T-helper 17 cell (primary cell): Measurements from ENCODE around the gene DPEP3. TPM values are rescaled to one million over a fixed set of nuclear protein-coding genes. Genes with fewer than 3 reads are reported as not detected.
A peak's percentile ranks its signal among the peaks of the same experiment; 100 is the strongest.

ENCODE experiments used
- ATAC-seq: fragments of 150-1000 bp; cut with Tn5 transposase; 2 replicates; pipeline ENCODE4 v1.10.0; 2021; ENCODE audit warnings: mild to moderate bottlenecking, moderate library complexity
- DNase-seq, 3 donors: peaks; one replicate each; pipeline versions ENCODE4 v3.0.0 to v3.0.0-alpha.2; 2020 to 2021
- H3K9me3 ChIP-seq: one replicate; pipeline ENCODE4 v1.7.0; 2013; ENCODE audit warnings: low read length, mild to moderate bottlenecking; ENCODE audit not compliant: control insufficient read depth, poor library complexity, severe bottlenecking
- H3K27ac Mint-ChIP-seq: one replicate; pipeline ENCODE4 v1.8.0; 2022; ENCODE audit warnings: mild to moderate bottlenecking, moderate library complexity, mixed read lengths
- H3K27me3 Mint-ChIP-seq: one replicate; pipeline ENCODE4 v1.8.0; 2022; ENCODE audit warnings: mixed read lengths
- H3K36me3 Mint-ChIP-seq: one replicate; pipeline ENCODE4 v1.8.0; 2022; ENCODE audit warnings: low read depth, mixed read lengths
- H3K4me1 Mint-ChIP-seq: one replicate; pipeline ENCODE4 v1.8.0; 2022; ENCODE audit warnings: mild to moderate bottlenecking, mixed read lengths
- H3K4me3 Mint-ChIP-seq: one replicate; pipeline ENCODE4 v1.8.0; 2022; ENCODE audit warnings: mild to moderate bottlenecking, moderate library complexity, mixed read lengths
- total RNA-seq, 4 donors: library from RNA in 2 of 4; stranded (reverse) in 2 of 4; gene quantifications; one replicate each; pipeline ENCODE4 v1.2.3 and lab custom pipeline; 2022 to 2026

DPEP3 gene
- total RNA-seq, 2 donors from 2014 or later: 0.22 to 0.68 TPM

DNA sequence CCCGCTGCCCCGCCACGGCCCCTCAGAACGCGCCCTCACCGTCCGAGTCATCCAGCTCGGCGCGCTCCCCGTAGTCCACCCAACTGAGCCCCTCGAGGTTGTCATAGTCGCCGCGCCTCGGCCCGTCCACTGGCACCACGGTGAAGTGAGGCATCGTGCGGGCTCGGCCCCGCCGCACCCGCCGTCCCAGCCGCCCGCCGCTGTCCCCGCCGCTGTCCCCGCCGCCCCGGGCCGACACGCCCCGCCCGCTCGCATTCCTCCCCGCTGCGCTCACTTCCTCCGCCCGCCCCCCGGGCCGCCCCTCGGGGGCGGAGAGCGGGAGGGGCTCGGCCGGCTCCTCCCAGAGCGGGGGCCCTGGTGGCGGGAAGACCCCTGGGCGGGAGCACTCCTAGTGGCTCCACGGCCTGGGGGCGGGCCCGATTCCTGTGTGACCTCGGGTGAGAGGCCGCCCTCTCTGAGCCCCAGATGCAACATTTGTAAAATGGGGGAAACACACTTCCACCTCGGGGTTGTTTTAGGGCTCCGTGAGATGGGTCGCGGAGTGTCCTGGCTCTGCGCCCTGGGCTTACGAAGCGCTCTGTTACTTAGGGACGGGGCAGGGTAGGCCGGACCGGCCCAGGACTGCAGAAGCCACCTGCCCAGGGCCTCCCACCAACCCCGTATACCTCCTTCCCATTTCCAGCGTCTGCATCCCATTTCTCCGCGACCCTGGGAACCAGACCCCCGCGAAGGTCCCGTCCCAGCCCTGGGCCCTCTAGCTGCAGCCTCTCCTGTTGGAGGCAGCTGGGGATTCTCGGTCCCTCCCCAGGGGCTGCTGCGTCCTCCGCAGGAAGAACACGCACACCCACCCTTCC, 11.7 kb downstream of the DPEP3 start, which contains the start of gene SLC12A4:
SLC12A4 (minus strand) TSS at position 238 of the 854 bp plus-strand sequence; CDS start at position 154, 84 bp downstream.
- no peaks in the 10 kb centered on the region for H3K36me3 Mint-ChIP-seq
- peak; percentile 91 for ATAC-seq
- H3K27me3 Mint-ChIP-seq: no peaks in the 10 kb centered on the region
- H3K27ac Mint-ChIP-seq: peak within 1 kb of the TSS; percentile 92
- peaks cover 17% of the 10 kb centered on the region for H3K4me1 Mint-ChIP-seq
- no peaks in the 10 kb centered on the region for H3K9me3 ChIP-seq
- DNase-seq: peak; percentile 78 to 87 (median 87)
- H3K4me3 Mint-ChIP-seq: peak within 1 kb of the TSS; percentile 98

- no peaks in the 10 kb centered on the region for H3K9me3 ChIP-seq
- H3K27ac Mint-ChIP-seq: peak overlapping the region; percentile 92
- DNase-seq (peak in 2 of 3 donors; percentile 18 to 35), ATAC-seq (peak; percentile 16)
- no peaks in the 10 kb centered on the region for H3K27me3 Mint-ChIP-seq
- H3K4me1 Mint-ChIP-seq: peaks cover 18% of the 10 kb centered on the region
- no peaks in the 10 kb centered on the region for H3K36me3 Mint-ChIP-seq
- H3K4me3 Mint-ChIP-seq: peak overlapping the region; percentile 98
These were observed 12.3 kb downstream of the DPEP3 start for GRCh38 chr16:67967958-67968399.

DNA sequence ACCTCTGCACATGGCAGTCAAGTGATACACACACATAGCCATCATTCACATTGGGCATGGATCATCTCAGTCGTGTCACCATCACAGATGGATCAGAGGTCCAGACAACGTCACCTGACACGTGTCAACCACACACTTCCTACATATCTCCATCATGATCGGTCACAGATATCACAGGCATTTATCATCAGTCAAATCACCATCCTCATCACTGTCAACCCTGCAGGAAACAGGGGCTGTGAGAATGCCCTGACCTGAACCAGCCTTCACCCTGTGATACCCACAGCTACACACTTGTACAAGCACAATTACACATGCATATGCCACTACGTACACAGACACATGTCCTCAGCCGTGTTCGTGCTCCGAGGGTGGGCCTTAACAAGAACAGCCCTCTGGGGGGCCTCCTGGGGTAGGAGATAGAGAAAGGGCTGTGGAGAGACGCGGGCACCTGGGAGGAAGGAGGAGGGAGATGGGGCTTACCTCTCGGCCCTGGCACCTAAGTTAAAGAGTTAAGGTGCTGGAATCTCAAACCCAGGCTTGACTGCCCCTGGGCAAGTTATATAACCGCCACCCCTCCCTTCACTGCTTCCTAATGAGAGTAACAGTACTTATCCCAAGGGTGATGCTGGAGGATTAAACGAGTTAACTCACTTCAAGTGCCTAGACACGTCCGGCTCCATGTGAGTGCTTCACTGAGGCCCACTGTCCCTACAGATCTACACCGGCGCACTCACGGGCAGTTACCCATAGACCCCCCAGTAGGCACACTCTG, 12.9 kb downstream of the DPEP3 start:
- Mint-ChIP-seq H3K4me1 (peaks cover 20% of the 10 kb centered on the region), H3K36me3 (no peaks in the 10 kb centered on the region), H3K27ac (peak overlapping the region; percentile 92), H3K27me3 (no peaks in the 10 kb centered on the region), H3K4me3 (peak overlapping the region; percentile 98)
- H3K9me3 ChIP-seq: no peaks in the 10 kb centered on the region
- ATAC-seq: no peak
- no peak for DNase-seq

DNA sequence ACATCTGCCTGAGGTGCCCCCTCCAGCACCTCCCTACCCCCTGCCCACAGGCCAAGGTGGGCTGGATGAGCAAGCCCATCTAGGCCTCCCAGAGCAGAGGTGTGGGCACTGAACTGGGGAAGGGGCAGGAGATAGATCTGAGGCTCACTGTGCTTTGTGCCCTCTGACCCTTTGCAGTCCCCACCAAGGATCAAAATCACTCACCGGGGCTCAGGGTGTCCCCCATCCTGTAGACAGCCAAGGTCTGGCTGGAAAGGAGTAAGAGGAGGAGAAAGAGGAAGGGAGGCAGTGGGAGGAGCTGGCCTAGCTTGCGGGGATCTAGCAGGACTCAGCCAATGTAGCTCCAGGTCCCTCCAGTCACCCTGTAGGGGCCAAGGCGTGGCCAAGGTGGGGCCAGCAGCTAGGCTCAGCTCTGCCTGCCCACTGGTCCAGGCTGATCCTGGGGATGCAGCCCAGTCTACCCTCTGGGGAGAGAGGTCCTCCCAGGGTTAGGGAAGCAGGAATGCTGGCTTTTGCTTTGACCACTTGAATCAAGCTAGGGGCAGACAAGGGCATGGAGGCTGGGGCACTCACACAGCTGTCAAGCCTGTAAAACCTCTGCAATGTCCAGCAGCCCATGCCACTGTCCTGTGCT, 13.6 kb downstream of the DPEP3 start:
- H3K4me1 Mint-ChIP-seq: peaks cover 20% of the 10 kb centered on the region
- H3K27me3 Mint-ChIP-seq: no peaks in the 10 kb centered on the region
- H3K36me3 Mint-ChIP-seq: no peaks in the 10 kb centered on the region
- peak overlapping the region; percentile 98 for H3K4me3 Mint-ChIP-seq
- DNase-seq: no peak
- no peak for ATAC-seq
- no peaks in the 10 kb centered on the region for H3K9me3 ChIP-seq
- peak overlapping the region; percentile 92 for H3K27ac Mint-ChIP-seq

DNA sequence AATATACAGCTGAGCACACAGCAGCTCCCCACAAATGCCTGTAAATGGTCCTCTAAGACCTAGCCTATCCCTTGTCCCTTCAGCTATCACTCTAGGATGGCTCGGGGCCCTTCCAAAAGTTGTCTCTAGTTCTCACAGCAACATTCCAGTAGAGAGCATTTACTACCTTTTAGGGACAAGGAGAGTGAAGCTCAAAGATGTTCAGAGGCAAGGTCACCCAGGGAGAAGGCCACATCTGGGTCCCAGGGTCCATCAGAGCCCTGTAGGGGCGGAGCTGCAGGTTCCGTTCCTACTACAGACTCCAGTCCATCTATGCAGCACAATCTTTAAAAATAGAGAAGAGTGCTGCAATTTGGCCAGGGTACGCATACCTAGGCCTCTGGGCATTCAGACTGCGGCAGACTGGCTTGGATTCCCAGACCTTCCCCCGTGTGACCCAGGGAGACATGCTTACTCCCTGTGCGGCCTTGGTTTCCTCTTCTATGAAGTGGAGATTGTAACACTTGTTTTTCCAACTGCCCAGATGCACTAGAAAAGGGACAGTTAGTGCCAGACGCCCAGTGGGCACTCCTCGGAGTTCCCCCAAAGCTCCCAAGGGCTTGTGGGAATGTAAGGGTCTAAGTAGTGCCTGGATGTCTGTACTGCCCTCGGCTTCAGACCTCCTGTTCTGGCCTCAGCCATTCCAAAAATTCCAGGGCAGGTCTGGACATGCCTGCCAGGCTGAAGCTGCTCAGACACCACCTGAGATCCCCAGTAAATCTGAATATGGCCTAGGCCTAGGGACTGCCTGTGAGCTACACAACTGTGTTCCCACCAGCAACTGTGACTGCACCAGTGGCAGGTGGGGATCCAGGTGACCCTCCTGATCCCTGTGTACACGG, 14.4 kb downstream of the DPEP3 start:
- DNase-seq: no peak
- Mint-ChIP-seq H3K36me3 (no peaks in the 10 kb centered on the region), H3K27me3 (no peaks in the 10 kb centered on the region), H3K27ac (no peak overlapping the region), H3K4me3 (no peak overlapping the region), H3K4me1 (peaks cover 20% of the 10 kb centered on the region)
- no peaks in the 10 kb centered on the region for H3K9me3 ChIP-seq
- no peak for ATAC-seq

- H3K9me3 ChIP-seq: no peaks in the 10 kb centered on the region
- ATAC-seq (no peak), DNase-seq (no peak)
- Mint-ChIP-seq H3K27me3 (no peaks in the 10 kb centered on the region), H3K27ac (no peak overlapping the region), H3K4me1 (peaks cover 20% of the 10 kb centered on the region), H3K36me3 (peaks cover 4% of the 10 kb centered on the region), H3K4me3 (no peak overlapping the region)
These were observed 15.7 kb downstream of the DPEP3 start for GRCh38 chr16:67964477-67965131.

DNA sequence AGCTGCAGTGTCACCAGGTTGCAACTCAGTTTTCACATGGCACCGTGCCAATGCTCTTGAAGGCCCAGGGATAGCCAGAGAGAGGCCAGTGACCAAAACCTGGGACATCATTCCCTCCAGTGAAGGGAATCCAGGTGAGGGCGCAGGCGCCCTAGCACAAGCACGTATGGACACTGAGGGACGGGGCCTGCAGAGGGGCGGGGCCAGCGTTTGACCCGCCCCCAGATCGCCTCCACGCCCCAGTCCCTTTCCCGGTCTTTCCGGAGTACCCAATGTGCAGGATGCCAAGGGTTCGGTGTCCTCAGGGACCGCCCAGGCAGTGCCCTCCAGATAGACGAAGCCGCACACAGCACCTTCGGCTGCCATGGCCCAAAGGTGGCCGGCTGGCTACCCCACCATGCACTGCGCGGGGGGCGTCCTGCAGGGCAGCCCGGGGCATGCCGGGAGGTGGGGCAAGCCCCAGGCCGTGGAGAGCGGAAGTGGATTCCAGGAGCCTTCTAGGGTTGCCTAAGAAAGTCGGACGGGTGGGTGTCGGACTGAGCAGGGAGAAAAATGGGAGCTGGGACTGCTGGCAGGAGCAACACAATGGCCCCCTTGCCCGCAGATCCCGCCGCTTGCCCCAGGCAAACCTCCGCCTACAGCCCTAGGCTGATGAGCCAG, 16.5 kb downstream of the DPEP3 start:
- Mint-ChIP-seq H3K4me1 (peaks cover 17% of the 10 kb centered on the region), H3K36me3 (peaks cover 4% of the 10 kb centered on the region), H3K27ac (no peak overlapping the region), H3K4me3 (no peak overlapping the region), H3K27me3 (no peaks in the 10 kb centered on the region)
- no peaks in the 10 kb centered on the region for H3K9me3 ChIP-seq
- no peak for DNase-seq
- no peak for ATAC-seq

DNA sequence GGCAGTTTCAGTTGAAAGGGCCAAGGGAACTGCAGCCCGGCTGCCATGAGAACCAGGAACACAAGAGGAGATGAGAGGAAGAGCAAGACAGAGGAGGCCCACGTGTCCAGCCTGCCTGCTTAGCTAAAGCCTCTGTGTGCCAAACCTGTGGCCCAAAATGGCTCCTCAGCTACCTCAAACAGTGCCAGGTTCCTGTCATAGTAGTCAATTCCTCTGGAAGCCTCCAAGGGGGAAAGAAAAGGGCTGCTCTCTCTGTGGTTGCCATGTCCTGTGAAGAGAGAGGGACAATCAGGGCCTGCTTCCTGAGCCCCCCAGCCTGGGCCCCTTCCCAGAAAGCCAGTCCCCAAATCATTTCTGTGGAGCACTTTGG, 17.0 kb downstream of the DPEP3 start:
- H3K4me1 Mint-ChIP-seq: peaks cover 20% of the 10 kb centered on the region
- H3K4me3 Mint-ChIP-seq: no peak overlapping the region
- peaks cover 4% of the 10 kb centered on the region for H3K36me3 Mint-ChIP-seq
- H3K9me3 ChIP-seq: no peaks in the 10 kb centered on the region
- no peak for DNase-seq
- no peak for ATAC-seq
- H3K27me3 Mint-ChIP-seq: no peaks in the 10 kb centered on the region
- H3K27ac Mint-ChIP-seq: no peak overlapping the region

- H3K9me3 ChIP-seq: no peaks in the 10 kb centered on the region
- Mint-ChIP-seq H3K4me3 (no peak overlapping the region), H3K27me3 (no peaks in the 10 kb centered on the region), H3K27ac (peak overlapping the region; percentile 37), H3K36me3 (peaks cover 4% of the 10 kb centered on the region), H3K4me1 (peaks cover 15% of the 10 kb centered on the region)
- DNase-seq (no peak), ATAC-seq (no peak)
These were observed 18.2 kb downstream of the DPEP3 start for GRCh38 chr16:67962135-67962534.

- Mint-ChIP-seq H3K4me3 (no peak overlapping the region), H3K27ac (no peak overlapping the region), H3K36me3 (peaks cover 4% of the 10 kb centered on the region), H3K4me1 (peaks cover 13% of the 10 kb centered on the region), H3K27me3 (no peaks in the 10 kb centered on the region)
- no peak for ATAC-seq
- DNase-seq: no peak
- no peaks in the 10 kb centered on the region for H3K9me3 ChIP-seq
These were observed 18.7 kb downstream of the DPEP3 start for GRCh38 chr16:67961551-67961957.

DNA sequence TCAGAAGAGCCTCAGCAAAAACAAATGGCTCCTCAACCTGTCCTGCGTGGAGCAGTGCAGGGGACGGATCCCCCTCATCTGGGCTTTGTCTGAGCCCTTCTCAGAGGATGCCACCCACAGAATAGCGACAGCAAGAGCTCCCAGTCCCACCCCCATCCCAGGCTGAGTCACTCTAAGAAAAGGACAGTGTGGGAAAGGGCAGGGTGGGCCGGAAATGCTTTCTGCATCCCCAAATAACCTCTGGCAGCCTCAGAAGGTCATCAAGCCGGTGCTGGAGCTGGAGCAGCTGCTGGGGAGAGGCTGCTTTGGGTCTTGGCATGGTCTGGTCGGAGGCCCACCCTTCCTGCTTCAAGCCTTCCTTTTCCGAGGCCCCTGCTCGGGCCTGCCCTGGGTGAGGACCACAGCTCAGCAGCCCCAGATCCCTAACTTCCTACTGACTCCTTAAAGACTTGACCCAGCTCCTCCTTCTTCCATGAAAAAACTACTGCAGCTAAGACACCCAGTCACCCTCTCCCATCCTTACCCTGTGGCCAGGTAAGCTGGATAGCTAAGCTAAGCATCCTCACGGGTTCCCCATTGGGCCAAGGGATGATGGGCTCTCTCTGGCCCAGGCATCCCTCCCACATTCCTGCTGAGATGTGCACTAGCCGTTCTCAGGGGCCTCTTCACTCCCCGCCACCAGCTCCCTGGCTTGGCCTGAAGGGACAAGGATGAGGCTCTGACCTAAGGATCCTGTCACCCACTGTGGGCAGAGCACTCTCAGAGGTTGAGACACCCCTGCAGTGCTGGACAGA, 20.6 kb downstream of the DPEP3 start:
- H3K4me3 Mint-ChIP-seq: no peak overlapping the region
- H3K4me1 Mint-ChIP-seq: peaks cover 11% of the 10 kb centered on the region
- H3K36me3 Mint-ChIP-seq: peaks cover 4% of the 10 kb centered on the region
- H3K27me3 Mint-ChIP-seq: no peaks in the 10 kb centered on the region
- ATAC-seq: no peak
- no peaks in the 10 kb centered on the region for H3K9me3 ChIP-seq
- H3K27ac Mint-ChIP-seq: no peak overlapping the region
- DNase-seq: no peak
